Activated T-cell treated with anti-CD3 and anti-CD28 coated beads, Interleukin-2, amount 50 U/mL, for 4 hours (primary cell): ENCODE measurements around the gene CYP3A7. TPM values are rescaled to one million over a fixed set of nuclear protein-coding genes. Genes with fewer than 3 reads are reported as not detected.
"Not testable (repeated sequence)": the region's sequence is repeated elsewhere in the genome, so short reads cannot be mapped to it uniquely, and the experiment has no call there.

Experiments used
- ATAC-seq, 2 donors: fragments of 200-7000 bp; cut with Tn5 transposase; one replicate each; pipeline ENCODE4 v1.10.0; 2021
- DNase-seq: peaks from one replicate; pipeline ENCODE4 v3.0.0-alpha.2; 2020
- H3K27me3 Mint-ChIP-seq: one replicate; pipeline ENCODE4 v1.8.0; 2021; ENCODE audit warnings: low read depth, mixed read lengths
- H3K36me3 Mint-ChIP-seq: one replicate; pipeline ENCODE4 v1.8.0; 2022; ENCODE audit warnings: mixed read lengths; ENCODE audit not compliant: insufficient read depth
- H3K4me1 Mint-ChIP-seq: one replicate; pipeline ENCODE4 v1.8.0; 2021; ENCODE audit warnings: low read depth, mixed read lengths
- H3K4me3 Mint-ChIP-seq: one replicate; pipeline ENCODE4 v1.8.0; 2021; ENCODE audit warnings: mild to moderate bottlenecking, moderate library complexity, mixed read lengths
- H3K9me3 Mint-ChIP-seq: one replicate; pipeline ENCODE4 v1.8.0; 2021; ENCODE audit warnings: mixed read lengths
- total RNA-seq, 3 donors: library from RNA; stranded (reverse); gene quantifications; one replicate each; pipeline ENCODE4 v1.2.1, GENCODE V29; 2021

Gene CYP3A7
- total RNA-seq, 3 donors from 2014 or later, result not detected

DNA sequence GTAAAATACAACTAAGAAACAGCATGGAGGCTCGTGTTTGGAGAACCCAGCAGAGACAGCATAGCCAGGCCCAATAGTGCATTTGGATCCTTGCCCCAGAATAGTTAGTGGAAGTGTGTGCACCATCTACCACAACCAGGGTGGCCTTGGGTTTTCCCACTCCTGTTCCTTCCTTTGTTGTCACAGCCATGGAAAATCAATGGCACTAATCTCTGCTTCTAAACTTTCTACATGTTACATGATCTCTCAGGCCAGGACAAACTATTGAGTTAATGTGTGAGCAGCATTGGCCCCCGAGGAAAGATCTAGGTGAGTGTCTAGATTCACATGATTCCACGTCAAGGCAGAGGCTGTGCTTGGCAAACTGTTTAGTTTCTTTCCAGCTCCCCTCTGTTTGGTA is 2.0 kb downstream of the CYP3A7 start:
- Mint-ChIP-seq H3K27me3 (no peaks in the 10 kb centered on the region), H3K4me1 (no peaks in the 10 kb centered on the region), H3K36me3 (peaks cover 14% of the 10 kb centered on the region), H3K4me3 (no peak overlapping the region), H3K9me3 (no peaks in the 10 kb centered on the region)
- ATAC-seq (no peak), DNase-seq (no peak)

DNA sequence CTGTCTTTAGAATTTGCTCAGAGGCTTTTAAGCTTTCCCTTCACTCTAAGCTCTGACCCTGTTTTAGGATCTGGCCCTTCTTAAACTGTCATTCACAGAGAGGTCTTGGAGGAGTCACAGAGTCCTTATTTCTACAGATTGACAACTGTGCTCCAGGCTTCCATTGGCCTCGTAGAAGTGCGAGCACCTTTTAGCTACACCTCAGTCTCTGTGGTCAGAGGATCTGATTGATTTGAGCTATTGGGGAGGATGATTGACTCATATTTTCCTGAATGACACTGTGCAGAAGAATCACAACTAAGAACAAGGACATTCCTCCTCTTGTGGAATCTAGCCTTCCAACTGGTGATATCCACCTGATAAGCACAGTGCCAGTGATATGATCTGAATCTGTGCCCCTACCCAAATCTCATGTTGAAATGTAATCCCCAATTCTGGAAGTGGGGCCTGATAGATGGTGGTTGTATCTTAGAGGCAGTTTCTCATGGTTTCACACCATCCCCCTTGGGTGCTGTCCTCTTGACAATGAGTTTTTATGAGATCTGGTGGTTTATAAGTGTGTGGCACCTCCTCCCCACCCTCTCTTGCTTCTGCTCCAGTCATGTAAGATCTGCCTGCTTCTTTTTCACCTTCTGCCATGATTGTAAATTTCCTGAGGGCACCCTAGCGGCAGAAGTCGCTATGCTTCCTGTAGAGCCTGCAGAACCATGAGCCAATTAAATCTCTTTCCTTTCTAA is 3.2 kb downstream of the CYP3A7 start:
- no peak for DNase-seq
- peaks cover 13% of the 10 kb centered on the region for H3K36me3 Mint-ChIP-seq
- H3K4me1 Mint-ChIP-seq, result no peaks in the 10 kb centered on the region
- no peak overlapping the region for H3K4me3 Mint-ChIP-seq
- ATAC-seq, result peak in 1 of 2 donors; percentile 51
- H3K9me3 Mint-ChIP-seq, result no peaks in the 10 kb centered on the region
- no peaks in the 10 kb centered on the region for H3K27me3 Mint-ChIP-seq

DNA sequence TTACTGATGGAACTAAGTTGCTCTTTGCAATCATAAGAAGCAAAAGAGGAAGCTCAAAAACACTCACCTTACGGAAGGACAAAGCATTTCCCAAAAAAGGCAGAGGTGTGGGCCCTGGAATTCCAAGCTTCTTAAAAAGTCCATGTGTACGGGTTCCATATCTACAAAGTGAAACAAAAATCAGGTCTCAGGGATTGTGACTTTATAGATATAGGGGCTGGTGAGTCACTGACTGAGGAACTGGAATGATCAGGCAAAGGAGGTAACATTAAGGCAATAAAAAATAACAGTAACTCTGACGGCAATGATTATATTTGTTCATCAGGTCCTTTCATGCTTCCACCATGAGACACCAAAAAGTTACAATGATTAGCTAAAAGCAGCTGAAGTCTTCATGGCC is 4.0 kb downstream of the CYP3A7 start:
- ATAC-seq (no peak), DNase-seq (no peak)
- peaks cover 7% of the 10 kb centered on the region for H3K36me3 Mint-ChIP-seq
- H3K9me3 Mint-ChIP-seq, result no peaks in the 10 kb centered on the region
- H3K4me3 Mint-ChIP-seq, result no peak overlapping the region
- H3K4me1 Mint-ChIP-seq, result no peaks in the 10 kb centered on the region
- no peaks in the 10 kb centered on the region for H3K27me3 Mint-ChIP-seq

DNA sequence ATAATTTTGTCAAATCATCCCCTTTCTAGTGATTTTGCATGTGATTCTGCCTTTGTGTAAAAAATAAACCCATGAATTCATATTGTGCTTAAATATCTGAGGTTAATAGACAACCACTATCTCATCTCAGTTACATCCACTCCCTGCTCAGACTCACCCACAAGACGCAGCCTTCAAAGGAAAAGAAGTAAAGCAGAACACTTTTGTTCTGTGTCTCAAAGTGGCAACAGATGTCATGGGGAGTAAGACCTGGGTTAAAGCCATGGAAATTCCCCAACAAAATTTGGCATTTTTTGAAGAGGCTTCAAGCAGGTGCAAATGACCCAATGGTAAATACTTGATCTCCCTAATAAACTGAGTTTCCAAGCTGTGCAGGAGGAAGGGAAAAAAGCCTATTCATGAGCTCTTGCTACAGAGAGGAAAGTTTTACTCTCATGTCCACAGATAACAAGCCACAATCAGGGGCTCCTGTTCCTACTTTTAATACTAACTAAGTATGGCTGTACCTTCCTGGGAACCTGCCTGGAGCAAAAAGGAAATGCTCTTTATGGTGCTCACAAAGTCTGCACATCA is 4.7 kb downstream of the CYP3A7 start:
- Mint-ChIP-seq H3K4me1 (no peaks in the 10 kb centered on the region), H3K4me3 (no peak overlapping the region), H3K36me3 (peaks cover 6% of the 10 kb centered on the region), H3K9me3 (no peaks in the 10 kb centered on the region), H3K27me3 (no peaks in the 10 kb centered on the region)
- ATAC-seq (no peak), DNase-seq (no peak)

DNA sequence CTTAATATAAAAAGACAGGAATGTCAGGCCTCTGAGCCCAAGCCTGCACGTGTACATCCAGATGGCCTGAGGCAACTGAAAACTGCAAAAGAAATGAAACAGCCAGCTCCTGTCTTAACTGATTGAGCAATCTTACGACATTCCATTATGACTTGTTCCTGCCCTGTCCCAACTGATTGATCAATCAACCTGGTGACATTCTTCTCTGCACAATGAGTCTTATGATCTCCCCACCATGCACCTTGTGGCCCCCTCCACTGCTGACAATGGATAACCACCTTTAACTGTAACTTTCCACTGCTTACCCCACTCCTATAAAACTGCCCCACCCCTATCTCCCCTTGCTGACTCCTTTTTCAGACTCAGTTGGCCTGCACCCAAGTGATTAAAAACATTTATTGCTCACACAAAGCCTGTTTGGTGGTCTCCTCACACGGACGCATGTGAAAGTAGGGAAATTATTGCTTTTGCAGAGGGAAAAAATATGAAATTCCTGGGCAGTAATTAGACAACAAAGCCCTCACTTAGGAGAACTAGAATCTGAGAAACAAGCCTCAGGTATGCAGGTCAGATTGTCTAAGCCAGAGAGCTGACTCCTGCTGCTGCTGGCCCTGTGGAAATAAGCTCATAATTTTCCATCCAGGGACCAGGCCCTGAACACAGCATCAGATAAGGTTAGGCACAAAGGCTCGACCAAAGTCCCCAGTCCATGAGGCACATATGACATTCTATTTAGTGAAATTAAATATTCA is 5.3 kb downstream of the CYP3A7 start:
- Mint-ChIP-seq H3K4me3 (no peak overlapping the region), H3K27me3 (no peaks in the 10 kb centered on the region), H3K4me1 (no peaks in the 10 kb centered on the region), H3K9me3 (no peaks in the 10 kb centered on the region), H3K36me3 (no peaks in the 10 kb centered on the region)
- DNase-seq (no peak), ATAC-seq (no peak)

DNA sequence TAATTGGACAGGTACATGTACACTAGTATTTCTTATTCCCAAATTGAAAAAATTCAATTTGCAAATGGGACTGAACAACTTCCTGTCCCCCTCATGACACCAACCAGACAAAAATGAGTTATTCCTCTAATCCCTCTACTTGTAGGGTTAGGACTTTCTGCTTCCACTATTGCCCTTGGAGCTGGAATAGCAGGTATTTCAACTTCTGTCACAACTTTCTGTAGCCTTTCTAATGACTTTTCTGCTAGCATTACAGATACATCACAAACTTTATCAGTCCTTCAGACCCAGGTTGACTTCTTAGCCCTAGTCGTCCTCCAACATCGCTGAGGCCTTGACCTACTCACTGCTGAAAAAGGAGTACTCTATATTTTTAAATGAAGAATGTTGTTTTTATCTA is 6.4 kb downstream of the CYP3A7 start:
- Mint-ChIP-seq H3K36me3 (no peaks in the 10 kb centered on the region), H3K9me3 (no peaks in the 10 kb centered on the region), H3K27me3 (no peaks in the 10 kb centered on the region), H3K4me3 (no peak overlapping the region), H3K4me1 (no peaks in the 10 kb centered on the region)
- DNase-seq, result no peak
- ATAC-seq, result no peak

DNA sequence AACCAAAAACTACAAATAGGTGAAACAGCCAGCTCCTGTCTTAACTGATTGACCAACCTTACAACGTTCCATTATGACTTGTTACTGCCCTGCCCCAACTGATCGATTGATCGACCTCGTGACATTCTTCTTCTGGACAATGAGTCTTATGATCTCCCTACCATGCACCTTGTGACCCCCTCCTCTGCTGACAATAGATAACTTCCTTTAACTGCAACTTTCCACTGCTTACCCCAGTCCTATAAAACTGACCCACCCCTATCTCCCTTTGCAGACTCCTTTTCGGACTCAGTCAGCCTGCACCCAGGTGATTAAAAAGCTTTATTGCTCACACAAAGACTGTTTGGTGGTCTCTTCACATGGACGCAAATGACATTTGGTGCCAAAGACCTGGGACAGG is 11.8 kb downstream of the CYP3A7 start:
- ATAC-seq, H3K36me3 Mint-ChIP-seq: not testable (repeated sequence)

DNA sequence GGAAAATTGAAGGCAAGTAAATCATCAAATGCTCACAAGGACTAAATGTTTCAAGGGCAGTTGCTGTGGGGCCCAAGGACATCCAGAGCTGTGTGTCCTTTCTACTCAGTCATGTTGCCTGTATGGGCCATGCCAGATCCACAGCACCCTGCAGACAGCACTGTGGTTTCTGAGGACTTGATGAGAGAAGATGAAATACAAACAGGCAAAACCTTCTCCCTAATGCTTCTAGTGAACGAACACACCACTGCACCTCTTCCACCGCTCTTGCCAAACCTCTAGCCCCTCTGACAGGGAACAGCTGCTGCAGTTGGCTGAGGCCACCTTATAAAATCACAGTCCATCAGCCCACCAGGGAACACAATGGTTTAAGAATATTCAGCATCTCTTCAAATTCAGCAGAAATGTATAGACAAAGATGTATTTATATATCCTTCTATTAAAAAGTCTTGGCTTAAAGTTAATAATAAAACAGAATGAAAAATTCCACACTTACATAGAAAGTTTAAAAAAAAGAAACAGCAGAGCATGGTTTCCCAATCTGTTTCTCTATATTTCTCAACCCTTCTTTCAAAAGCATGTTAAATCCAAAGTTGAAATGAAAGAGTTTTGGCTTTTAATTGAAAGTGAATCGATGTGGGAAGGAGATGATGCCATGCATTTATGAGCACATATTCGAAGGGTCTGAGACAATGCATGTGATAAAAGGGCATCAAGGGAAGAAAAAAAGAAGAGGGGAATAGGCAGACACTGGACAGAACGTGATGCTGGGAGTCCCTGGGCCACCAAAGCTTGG is 14.0 kb downstream of the CYP3A7 start:
- DNase-seq (no peak), ATAC-seq (peak in 1 of 2 donors; percentile 30)
- no peak overlapping the region for H3K4me3 Mint-ChIP-seq
- no peaks in the 10 kb centered on the region for H3K36me3 Mint-ChIP-seq
- H3K4me1 Mint-ChIP-seq, result peaks cover 8% of the 10 kb centered on the region
- H3K27me3 Mint-ChIP-seq, result no peaks in the 10 kb centered on the region
- no peaks in the 10 kb centered on the region for H3K9me3 Mint-ChIP-seq

More for the DNA sequence above, 11.8 kb downstream of the CYP3A7 start:
- H3K4me1 Mint-ChIP-seq, DNase-seq, H3K9me3 Mint-ChIP-seq, H3K4me3 Mint-ChIP-seq, H3K27me3 Mint-ChIP-seq: not testable (repeated sequence)

DNA sequence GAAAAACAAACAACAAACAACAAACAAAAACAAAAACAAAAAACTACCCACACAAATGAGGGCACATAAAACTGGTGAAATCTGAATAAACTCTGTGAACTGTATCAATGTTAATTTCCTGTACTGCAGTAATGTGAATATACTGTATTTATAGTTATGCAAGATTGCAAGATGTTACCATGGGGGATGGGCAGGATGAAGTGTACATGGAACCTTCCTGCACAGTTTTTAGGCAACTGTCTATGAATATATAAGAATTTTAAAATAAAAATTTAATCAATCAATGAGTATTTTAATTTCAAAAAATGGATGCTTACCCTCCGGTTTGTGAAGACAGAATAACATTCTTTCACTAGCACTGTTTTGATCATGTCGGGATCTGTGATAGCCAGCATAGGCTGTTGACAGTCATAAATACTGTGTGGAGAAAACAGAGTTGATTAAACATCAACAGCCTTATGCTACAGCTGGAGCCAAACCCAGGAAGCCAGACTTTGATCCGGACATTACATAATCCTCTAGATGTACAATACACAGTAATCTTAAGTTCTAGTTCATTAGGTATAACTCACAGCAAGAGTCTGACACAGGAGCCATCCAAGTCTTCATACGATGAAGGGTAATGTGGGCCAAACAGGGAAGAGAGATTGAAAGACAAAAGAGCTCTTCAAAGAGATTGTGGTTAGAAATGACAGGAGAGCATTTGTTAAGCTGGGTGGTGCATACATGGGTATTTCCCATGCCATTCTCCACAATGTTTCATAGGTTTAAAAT is 14.8 kb downstream of the CYP3A7 start:
- Mint-ChIP-seq H3K4me3 (no peak overlapping the region), H3K27me3 (no peaks in the 10 kb centered on the region), H3K4me1 (peaks cover 8% of the 10 kb centered on the region), H3K9me3 (no peaks in the 10 kb centered on the region), H3K36me3 (peaks cover 2% of the 10 kb centered on the region)
- DNase-seq (no peak), ATAC-seq (peak in 1 of 2 donors; percentile 48)

DNA sequence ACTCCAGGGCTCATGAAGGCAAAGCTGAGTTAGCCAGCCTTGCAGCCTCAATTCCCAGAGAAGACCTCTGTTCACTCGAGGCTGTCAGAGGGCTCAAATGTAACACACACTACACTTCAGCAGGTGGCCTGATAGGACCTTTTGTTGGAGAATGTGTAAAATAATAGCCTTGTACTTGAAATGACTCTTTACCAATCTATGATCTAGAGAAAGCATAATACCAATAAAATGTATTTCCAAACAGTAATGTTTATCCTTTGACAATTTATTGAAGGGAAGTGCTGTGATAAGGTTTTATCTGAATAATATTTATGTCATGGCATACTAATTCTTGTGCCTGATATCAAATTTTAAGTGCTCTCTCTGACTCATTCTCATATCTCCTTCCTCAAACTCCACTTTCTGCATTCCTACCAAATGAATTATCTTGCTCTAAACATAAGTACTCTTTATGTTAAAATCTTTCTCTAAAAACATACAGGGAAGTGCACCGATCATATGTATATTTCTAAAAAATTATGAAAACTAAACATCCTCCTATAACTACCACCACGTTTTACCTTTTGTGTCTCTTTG is 20.9 kb downstream of the CYP3A7 start:
- DNase-seq, result no peak
- no peaks in the 10 kb centered on the region for H3K27me3 Mint-ChIP-seq
- H3K4me1 Mint-ChIP-seq, result no peaks in the 10 kb centered on the region
- peaks cover 18% of the 10 kb centered on the region for H3K36me3 Mint-ChIP-seq
- no peaks in the 10 kb centered on the region for H3K9me3 Mint-ChIP-seq
- no peak for ATAC-seq
- no peak overlapping the region for H3K4me3 Mint-ChIP-seq

DNA sequence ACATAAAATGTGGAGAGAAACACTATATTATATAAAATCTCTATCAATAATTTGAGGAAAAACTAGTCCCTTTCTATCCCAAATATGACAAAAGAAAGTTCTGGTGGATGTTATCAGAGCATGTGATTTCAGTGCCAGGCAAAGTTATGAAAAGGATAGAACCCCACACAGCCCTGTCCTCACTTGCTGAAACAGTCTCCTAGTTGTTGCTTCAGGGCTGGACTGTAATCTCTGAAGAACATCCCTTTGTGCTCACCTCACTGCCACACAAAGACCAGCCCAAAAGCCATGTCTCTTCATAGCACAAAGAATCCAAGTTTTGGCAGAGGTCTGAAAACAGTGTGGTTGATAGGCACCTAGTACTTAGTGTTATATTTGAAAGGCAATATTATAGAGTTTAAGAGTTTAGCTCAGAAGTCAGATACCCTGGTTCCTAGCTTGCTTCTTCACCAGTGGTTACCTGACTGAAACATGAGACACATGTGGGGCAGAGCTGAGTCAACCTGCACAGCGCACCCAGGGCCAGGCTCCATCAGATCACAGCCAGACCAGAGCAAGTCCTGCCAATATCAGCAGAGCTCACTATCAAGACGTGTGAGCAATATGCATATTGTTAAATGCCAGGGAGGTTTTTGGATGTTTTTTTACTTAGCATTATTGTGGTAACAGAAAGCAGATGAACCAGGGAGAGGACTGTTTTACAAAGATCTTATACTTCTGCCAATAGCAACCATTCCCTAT is 25.0 kb downstream of the CYP3A7 start:
- DNase-seq (no peak), ATAC-seq (no peak)
- Mint-ChIP-seq H3K36me3 (peaks cover 19% of the 10 kb centered on the region), H3K9me3 (no peaks in the 10 kb centered on the region), H3K27me3 (no peaks in the 10 kb centered on the region), H3K4me3 (no peak overlapping the region), H3K4me1 (no peaks in the 10 kb centered on the region)

DNA sequence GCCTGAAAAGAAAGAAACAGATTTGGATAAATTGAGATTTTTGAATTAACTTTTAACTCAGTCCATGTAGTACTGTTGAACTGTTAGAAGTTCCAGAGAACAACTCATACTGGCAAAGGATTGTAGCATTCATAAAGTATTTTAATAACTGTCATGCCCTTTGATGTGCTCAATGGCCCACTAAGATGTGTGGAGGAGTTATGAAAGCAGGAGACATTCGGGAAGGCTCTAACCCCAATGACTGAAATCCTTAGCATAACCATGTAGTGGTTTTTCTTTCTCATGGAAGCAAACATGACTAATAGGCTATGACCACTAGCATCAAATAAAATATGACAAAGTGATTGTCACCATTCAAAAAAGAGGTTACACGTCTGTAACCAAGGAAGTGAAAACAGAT is 25.7 kb downstream of the CYP3A7 start:
- Mint-ChIP-seq H3K27me3 (no peaks in the 10 kb centered on the region), H3K9me3 (no peaks in the 10 kb centered on the region), H3K4me3 (no peak overlapping the region), H3K4me1 (no peaks in the 10 kb centered on the region), H3K36me3 (peaks cover 13% of the 10 kb centered on the region)
- no peak for ATAC-seq
- DNase-seq, result no peak

DNA sequence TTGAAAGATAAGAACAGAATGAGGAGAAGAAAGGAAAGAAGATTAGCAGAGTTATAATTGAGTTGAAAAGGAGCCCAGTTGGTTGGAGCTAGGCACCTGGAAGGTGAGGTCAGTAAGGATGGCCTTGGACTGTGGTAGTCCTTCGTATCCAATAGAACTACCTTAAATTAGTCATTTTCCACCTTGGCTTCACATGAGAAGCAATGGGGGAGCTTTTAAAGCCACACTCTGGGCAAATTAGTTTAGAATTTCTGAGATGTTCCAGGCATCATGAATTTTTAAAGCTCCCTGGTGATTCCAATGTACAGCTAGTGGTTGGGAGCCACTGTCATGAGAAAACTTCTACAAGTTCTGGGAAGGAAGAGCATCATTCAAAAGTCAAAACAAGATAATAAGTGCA is 27.9 kb downstream of the CYP3A7 start:
- ATAC-seq, result no peak
- H3K4me3 Mint-ChIP-seq, result no peak overlapping the region
- H3K9me3 Mint-ChIP-seq, result no peaks in the 10 kb centered on the region
- peaks cover 11% of the 10 kb centered on the region for H3K36me3 Mint-ChIP-seq
- no peaks in the 10 kb centered on the region for H3K27me3 Mint-ChIP-seq
- H3K4me1 Mint-ChIP-seq, result no peaks in the 10 kb centered on the region
- DNase-seq, result no peak
